CD14-positive monocyte (primary cell): Measurements from ENCODE around the gene GRM8. TPM values are rescaled to one million over a fixed set of nuclear protein-coding genes. Genes with fewer than 3 reads are reported as not detected.

Experiments
- DNase-seq, 3 donors: peaks; one replicate each; pipeline ENCODE4 v3.0.0-alpha.2; 2011 to 2022
- H2AFZ ChIP-seq: 2 replicates; pipeline ENCODE4 v1.6.0; 2012; ENCODE audit warnings: mild to moderate bottlenecking, low read depth, low read length, inconsistent platforms; ENCODE audit not compliant: insufficient read depth, poor library complexity, severe bottlenecking
- H3K27ac ChIP-seq, 2 donors: 1 replicate in 1 of 2; 2 replicates in 1 of 2; pipeline ENCODE4 v1.5.1; 2012 to 2013; ENCODE audit warnings: low read length in 2 of 2, control low read depth in 1 of 2, inconsistent platforms in 1 of 2, low read depth in 1 of 2, mild to moderate bottlenecking in 1 of 2
- H3K27me3 ChIP-seq, 2 donors: one replicate each; pipeline versions ENCODE4 v1.6.0 to v1.6.1; 2011 to 2013; ENCODE audit warnings: low read length in 2 of 2; ENCODE audit not compliant: control insufficient read depth in 2 of 2, insufficient read depth in 2 of 2
- H3K36me3 ChIP-seq, 2 donors: replicated peaks in 1 of 2; 1 replicate in 1 of 2; 2 replicates in 1 of 2; pipeline versions ENCODE4 v1.5.1 to v1.6.1; 2012 to 2013; ENCODE audit warnings: low read length in 2 of 2, control low read depth in 1 of 2, inconsistent platforms in 1 of 2, mild to moderate bottlenecking in 1 of 2; ENCODE audit not compliant: insufficient read depth in 2 of 2, control insufficient read depth in 1 of 2
- H3K4me1 ChIP-seq, 2 donors: 1 replicate in 1 of 2; 2 replicates in 1 of 2; pipeline versions ENCODE4 v1.5.1 to v1.6.1; 2012 to 2013; ENCODE audit warnings: low read length in 2 of 2, control low read depth in 1 of 2, inconsistent platforms in 1 of 2, mild to moderate bottlenecking in 1 of 2, moderate library complexity in 1 of 2; ENCODE audit not compliant: insufficient read depth in 2 of 2, control insufficient read depth in 1 of 2
- H3K4me2 ChIP-seq: replicated peaks from 2 replicates; pipeline ENCODE3; 2012; ENCODE audit warnings: low read length, moderate library complexity, mild to moderate bottlenecking; ENCODE audit not compliant: poor library complexity, severe bottlenecking; ENCODE audit errors: extremely low read depth
- H3K4me3 ChIP-seq, 3 experiments: fragments of 200-600 bp in 1 of 3; sonication (generic) in 1 of 3; replicated peaks in 1 of 3; 1 replicate in 2 of 3; 2 replicates in 1 of 3; pipeline ENCODE4 v1.5.1; 2011 to 2013; ENCODE audit warnings: low read length in 3 of 3, mild to moderate bottlenecking in 3 of 3, control low read depth in 2 of 3, low read depth in 2 of 3, inconsistent platforms in 1 of 3, moderate library complexity in 1 of 3
- H3K79me2 ChIP-seq: 2 replicates; pipeline ENCODE4 v1.6.0; 2012; ENCODE audit warnings: mild to moderate bottlenecking, control low read depth, inconsistent platforms, low read length, moderate library complexity; ENCODE audit not compliant: insufficient read depth
- H3K9ac ChIP-seq: 2 replicates; pipeline ENCODE4 v1.6.0; 2017; ENCODE audit warnings: low read length, mild to moderate bottlenecking; ENCODE audit not compliant: insufficient read depth, poor library complexity, severe bottlenecking
- H3K9me3 ChIP-seq, 2 donors: replicated peaks in 1 of 2; 1 replicate in 1 of 2; 2 replicates in 1 of 2; pipeline versions ENCODE4 v1.5.1 to v1.6.1; 2012 to 2013; ENCODE audit warnings: low read length in 2 of 2, control low read depth in 1 of 2; ENCODE audit not compliant: control insufficient read depth in 1 of 2, insufficient read depth in 1 of 2
- H4K20me1 ChIP-seq: 2 replicates; pipeline ENCODE4 v1.6.0; 2012; ENCODE audit warnings: mild to moderate bottlenecking, low read length, control low read depth, moderate library complexity; ENCODE audit not compliant: insufficient read depth
- H3K27ac Mint-ChIP-seq, 7 donors: one replicate each; pipeline ENCODE4 v1.8.0; 2020; ENCODE audit warnings: mild to moderate bottlenecking in 7 of 7, mixed read lengths in 7 of 7, moderate library complexity in 6 of 7, inconsistent platforms in 2 of 7
- H3K27me3 Mint-ChIP-seq, 3 donors: one replicate each; pipeline ENCODE4 v1.8.0; 2021 to 2022; ENCODE audit warnings: low read depth in 3 of 3, mild to moderate bottlenecking in 3 of 3, mixed read lengths in 3 of 3, moderate library complexity in 3 of 3, inconsistent platforms in 1 of 3
- H3K36me3 Mint-ChIP-seq, 2 donors: one replicate each; pipeline ENCODE4 v1.8.0; 2020; ENCODE audit warnings: mixed read lengths in 2 of 2, inconsistent platforms in 1 of 2, mild to moderate bottlenecking in 1 of 2
- H3K4me1 Mint-ChIP-seq: one replicate; pipeline ENCODE4 v1.8.0; 2020; ENCODE audit warnings: mild to moderate bottlenecking, mixed read lengths
- H3K4me3 Mint-ChIP-seq, 2 donors: one replicate each; pipeline ENCODE4 v1.8.0; 2020; ENCODE audit warnings: mild to moderate bottlenecking in 2 of 2, mixed read lengths in 2 of 2, moderate library complexity in 1 of 2
- H3K9me3 Mint-ChIP-seq, 7 donors: one replicate each; pipeline ENCODE4 v1.8.0; 2020 to 2022; ENCODE audit warnings: mixed read lengths in 7 of 7, mild to moderate bottlenecking in 6 of 7, moderate library complexity in 6 of 7, inconsistent platforms in 2 of 7
- CTCF ChIP-seq: fragments of 200-600 bp; IDR thresholded peaks from one replicate; pipeline ENCODE4 v1.8.0; 2022; ENCODE audit warnings: antibody characterized with exemption, mild to moderate bottlenecking
- WGBS: methylation state at CpG from one replicate; pipeline ENCODE4 v1.1.5; 2013; ENCODE audit warnings: missing lambda C conversion rate; ENCODE audit not compliant: insufficient coverage; 5-methylcytosine and 5-hydroxymethylcytosine counted together
- intact Hi-C, 2 donors: fragments of 100-400 bp; cut with micrococcal nuclease; formaldehyde crosslinking; loops; one replicate each; pipeline versions ENCODE4 v1.15.0 to v1.15.1; 2023
- polyA plus RNA-seq, 3 donors: library from polyadenylated mRNA; depleted of rRNA in 1 of 3; unstranded in 2 of 3; stranded (reverse) in 1 of 3; fragments of 300-500 nt in 2 of 3; fragments of >200 nt in 1 of 3; fragmentation: Illumina TruSeq in 2 of 3; gene quantifications; 1 replicate in 2 of 3; 2 replicates in 1 of 3; pipeline ENCODE4 v1.2.3, GENCODE V29; 2012 to 2021

Gene GRM8
- polyA plus RNA-seq, 3 donors, result not detected

- H3K9me3 Mint-ChIP-seq, result no peaks in the 10 kb centered on the region
- peaks cover 0 to 5% of the 10 kb centered on the region in 2 donors for H3K9me3 ChIP-seq
- 40% methylated on average over 1 of the region's 2 CpGs for WGBS
- H3K79me2 ChIP-seq, result no peaks in the 10 kb centered on the region
- H4K20me1 ChIP-seq, result no peaks in the 10 kb centered on the region
- no peak overlapping the region for H3K4me3 ChIP-seq
- no peak overlapping the region for H3K4me3 Mint-ChIP-seq
- H3K4me2 ChIP-seq, result no peak overlapping the region
- no peaks in the 10 kb centered on the region for H3K4me1 Mint-ChIP-seq
- peaks cover 0 to 4% (median 2%) of the 10 kb centered on the region in 3 donors for H3K27me3 Mint-ChIP-seq
- H3K27me3 ChIP-seq, result no peaks in the 10 kb centered on the region
- DNase-seq, result no peak
- H3K4me1 ChIP-seq, result no peaks in the 10 kb centered on the region
- H3K27ac ChIP-seq, result no peak overlapping the region
- H3K36me3 ChIP-seq, result no peaks in the 10 kb centered on the region
- no peak overlapping the region for H3K9ac ChIP-seq
- intact Hi-C loops, result no loop called here
- no peaks in the 10 kb centered on the region for H3K36me3 Mint-ChIP-seq
- TF ChIP-seq CTCF, result no peak
- no peak overlapping the region for H2AFZ ChIP-seq
- H3K27ac Mint-ChIP-seq, result no peak overlapping the region
These were observed 448.1 kb downstream of the GRM8 start for GRCh38 chr7:126804604-126805003.

- H3K4me1 ChIP-seq, result no peaks in the 10 kb centered on the region
- no peak overlapping the region for H3K4me3 Mint-ChIP-seq
These were observed 448.8 kb downstream of the GRM8 start for GRCh38 chr7:126803990-126804389.

More at GRCh38 chr7:126803990-126804389, 448.8 kb downstream of the GRM8 start:
- Histone ChIP-seq H3K36me3 (no peaks in the 10 kb centered on the region), H2AFZ (no peak overlapping the region), H3K4me2 (no peak overlapping the region), H3K27ac (no peak overlapping the region), H3K79me2 (no peaks in the 10 kb centered on the region), H3K9me3 (peaks cover 0 to 5% of the 10 kb centered on the region in 2 donors), H3K9ac (no peak overlapping the region), H4K20me1 (no peaks in the 10 kb centered on the region), H3K4me3 (no peak overlapping the region), H3K27me3 (no peaks in the 10 kb centered on the region)
- WGBS, result 83% methylated on average over 2 of the region's 2 CpGs
- TF ChIP-seq CTCF, result no peak
- Mint-ChIP-seq H3K27ac (no peak overlapping the region), H3K9me3 (no peaks in the 10 kb centered on the region), H3K27me3 (peaks cover 0 to 4% (median 2%) of the 10 kb centered on the region in 3 donors), H3K36me3 (no peaks in the 10 kb centered on the region), H3K4me1 (no peaks in the 10 kb centered on the region)
- no peak for DNase-seq
- intact Hi-C loops, result no loop called here
